DND-41 (cell line): ENCODE measurements around the gene YWHAQ.

Source experiments
- ATAC-seq: fragments of 200-7000 bp; cut with Tn5 transposase; 3 replicates; pipeline ENCODE4 v1.9.1; 2021; ENCODE audit warnings: low read depth; ENCODE audit not compliant: insufficient read depth
- DNase-seq: peaks from one replicate; pipeline ENCODE4 v3.0.0-alpha.2; 2020
- H2AFZ ChIP-seq: 2 replicates; pipeline ENCODE4 v1.6.0; 2012; ENCODE audit warnings: low read depth, low read length
- H3K27ac ChIP-seq: 2 replicates; pipeline ENCODE4 v1.5.1; 2012; ENCODE audit warnings: low read length, inconsistent platforms
- H3K27me3 ChIP-seq: fragments of 200-600 bp; sonication (generic); 2 replicates; pipeline ENCODE4 v1.6.0; 2012; ENCODE audit warnings: low read length, mild to moderate bottlenecking, inconsistent platforms; ENCODE audit not compliant: insufficient read depth, poor library complexity
- H3K36me3 ChIP-seq: 2 replicates; pipeline ENCODE4 v1.5.1; 2012; ENCODE audit warnings: low read length, inconsistent platforms; ENCODE audit not compliant: insufficient read depth
- H3K4me1 ChIP-seq: 2 replicates; pipeline ENCODE4 v1.5.1; 2012; ENCODE audit warnings: mild to moderate bottlenecking, low read length; ENCODE audit not compliant: insufficient read depth
- H3K4me2 ChIP-seq: 2 replicates; pipeline ENCODE4 v1.6.0; 2012; ENCODE audit warnings: mild to moderate bottlenecking, moderate library complexity, low read length, inconsistent platforms; ENCODE audit not compliant: insufficient read depth
- H3K4me3 ChIP-seq, 2 experiments: fragments of 200-600 bp in 1 of 2; shearing (Covaris generic) in 1 of 2; 2 replicates each; pipeline ENCODE4 v1.5.1; 2012 to 2016; ENCODE audit warnings: inconsistent platforms in 2 of 2, low read length in 2 of 2, mild to moderate bottlenecking in 2 of 2, low read depth in 1 of 2, moderate library complexity in 1 of 2
- H3K79me2 ChIP-seq: 2 replicates; pipeline ENCODE4 v1.6.0; 2012; ENCODE audit warnings: low read length, inconsistent platforms; ENCODE audit not compliant: insufficient read depth
- H3K9ac ChIP-seq: 2 replicates; pipeline ENCODE4 v1.6.0; 2012; ENCODE audit warnings: low read depth, mild to moderate bottlenecking, inconsistent platforms, low read length, moderate library complexity
- H3K9me3 ChIP-seq: 2 replicates; pipeline ENCODE4 v1.5.1; 2012; ENCODE audit warnings: low read length, moderate library complexity, mild to moderate bottlenecking, inconsistent platforms; ENCODE audit not compliant: insufficient read depth, severe bottlenecking
- H4K20me1 ChIP-seq: 2 replicates; pipeline ENCODE4 v1.6.0; 2012; ENCODE audit warnings: low read length; ENCODE audit not compliant: insufficient read depth
- EZH2 ChIP-seq: IDR thresholded peaks from 3 replicates; pipeline ENCODE4 v1.6.1; 2012; ENCODE audit warnings: borderline replicate concordance, low read depth, mild to moderate bottlenecking, moderate library complexity, low read length, inconsistent platforms; ENCODE audit not compliant: severe bottlenecking
- TF ChIP-seq, protein P1 (sequence below): IDR thresholded peaks from 2 replicates; pipeline ENCODE4 v1.5.1; 2012; ENCODE audit warnings: borderline replicate concordance, low read length, moderate library complexity, mild to moderate bottlenecking; ENCODE audit not compliant: poor library complexity, severe bottlenecking; ENCODE audit errors: extremely low read depth

YWHAQ gene

DNA sequence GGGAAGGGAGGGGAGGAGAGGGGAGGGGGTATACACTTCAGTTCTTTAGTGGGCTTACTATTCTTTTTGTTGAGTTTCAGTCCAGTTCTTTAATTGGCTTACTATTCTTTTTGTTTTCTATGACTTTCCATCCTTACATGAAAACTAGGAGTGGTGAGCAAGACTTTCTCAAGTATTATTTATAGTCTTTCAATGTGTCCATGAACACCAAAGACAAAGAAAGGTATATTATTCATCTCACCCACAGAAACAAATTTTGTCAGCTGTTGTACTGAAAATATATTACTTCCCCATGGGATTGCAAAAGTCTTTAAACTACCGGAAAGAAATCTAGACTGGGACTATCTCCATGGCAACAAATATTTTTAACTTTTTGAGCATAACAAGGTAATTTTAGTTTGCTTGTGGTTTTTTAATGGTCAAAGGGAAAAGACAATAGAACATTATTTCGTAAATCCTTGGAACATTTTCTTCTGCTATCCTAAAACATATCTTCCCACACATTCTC is 92.7 kb downstream of the YWHAQ start:
- H3K4me1 ChIP-seq = no peaks in the 10 kb centered on the region

DNA sequence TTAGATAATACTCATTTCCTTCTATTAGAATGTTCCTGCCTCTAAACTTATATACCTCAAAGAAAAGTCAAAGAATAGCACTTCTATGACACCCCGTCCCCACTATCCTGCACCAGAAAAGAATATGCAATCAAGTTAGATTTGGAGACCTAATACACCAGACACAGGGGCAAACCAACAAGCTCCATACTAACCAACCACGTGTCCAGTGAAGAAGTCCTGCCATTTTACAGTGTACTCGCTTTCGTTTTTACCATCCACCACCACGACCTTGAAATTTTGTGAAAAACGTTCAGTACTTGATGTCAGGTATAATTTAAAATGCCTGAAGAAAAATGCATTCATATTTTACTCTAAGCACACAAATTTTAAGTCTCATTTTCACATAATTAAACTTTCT is 94.3 kb downstream of the YWHAQ start:
- TF ChIP-seq EZH2 = no peak
- TF ChIP-seq, protein P1, sequence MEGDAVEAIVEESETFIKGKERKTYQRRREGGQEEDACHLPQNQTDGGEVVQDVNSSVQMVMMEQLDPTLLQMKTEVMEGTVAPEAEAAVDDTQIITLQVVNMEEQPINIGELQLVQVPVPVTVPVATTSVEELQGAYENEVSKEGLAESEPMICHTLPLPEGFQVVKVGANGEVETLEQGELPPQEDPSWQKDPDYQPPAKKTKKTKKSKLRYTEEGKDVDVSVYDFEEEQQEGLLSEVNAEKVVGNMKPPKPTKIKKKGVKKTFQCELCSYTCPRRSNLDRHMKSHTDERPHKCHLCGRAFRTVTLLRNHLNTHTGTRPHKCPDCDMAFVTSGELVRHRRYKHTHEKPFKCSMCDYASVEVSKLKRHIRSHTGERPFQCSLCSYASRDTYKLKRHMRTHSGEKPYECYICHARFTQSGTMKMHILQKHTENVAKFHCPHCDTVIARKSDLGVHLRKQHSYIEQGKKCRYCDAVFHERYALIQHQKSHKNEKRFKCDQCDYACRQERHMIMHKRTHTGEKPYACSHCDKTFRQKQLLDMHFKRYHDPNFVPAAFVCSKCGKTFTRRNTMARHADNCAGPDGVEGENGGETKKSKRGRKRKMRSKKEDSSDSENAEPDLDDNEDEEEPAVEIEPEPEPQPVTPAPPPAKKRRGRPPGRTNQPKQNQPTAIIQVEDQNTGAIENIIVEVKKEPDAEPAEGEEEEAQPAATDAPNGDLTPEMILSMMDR = no peak
- Histone ChIP-seq H3K79me2 (peaks cover 26% of the 10 kb centered on the region), H3K4me2 (no peak overlapping the region), H3K4me3 (no peak overlapping the region), H3K27me3 (no peaks in the 10 kb centered on the region), H4K20me1 (no peaks in the 10 kb centered on the region), H3K9me3 (no peaks in the 10 kb centered on the region), H3K36me3 (peaks cover 41% of the 10 kb centered on the region), H3K9ac (no peak overlapping the region), H3K4me1 (no peaks in the 10 kb centered on the region), H3K27ac (no peak overlapping the region), H2AFZ (no peak overlapping the region)
- DNase-seq (no peak), ATAC-seq (no peak)

More for the DNA sequence above, 92.7 kb downstream of the YWHAQ start:
- peaks cover 33% of the 10 kb centered on the region for H3K79me2 ChIP-seq
- H3K36me3 ChIP-seq = peaks cover 33% of the 10 kb centered on the region
- H4K20me1 ChIP-seq = no peaks in the 10 kb centered on the region; the same call in 1 of the 2 replicates
- no peak overlapping the region for H3K4me2 ChIP-seq
- H3K4me3 ChIP-seq = no peak overlapping the region
- no peak overlapping the region for H3K9ac ChIP-seq
- no peak for DNase-seq
- H3K27me3 ChIP-seq = no peaks in the 10 kb centered on the region
- no peak overlapping the region for H2AFZ ChIP-seq
- no peaks in the 10 kb centered on the region for H3K9me3 ChIP-seq
- H3K27ac ChIP-seq = no peak overlapping the region
- no peak for TF ChIP-seq EZH2
- TF ChIP-seq, protein P1 = no peak
- ATAC-seq = no peak

DNA sequence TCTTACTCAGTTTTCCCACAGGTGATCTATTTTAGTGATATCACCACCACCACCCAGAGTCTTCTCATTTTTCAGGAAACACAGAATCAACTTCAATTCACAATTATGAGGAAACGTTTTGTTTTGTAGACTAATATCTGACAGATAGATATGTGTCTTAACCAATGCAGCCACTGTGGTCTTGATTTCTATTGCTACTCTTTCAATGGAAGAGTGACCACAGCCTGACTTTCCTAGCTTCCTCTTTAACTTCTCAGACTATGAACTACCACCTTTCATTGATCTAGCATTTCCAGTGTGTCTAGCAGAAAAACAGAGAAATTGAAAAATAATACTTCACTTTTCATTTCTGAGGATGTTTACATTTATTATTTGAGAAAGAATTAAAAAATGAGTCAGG is 95.6 kb downstream of the YWHAQ start:
- DNase-seq (no peak), ATAC-seq (no peak)
- peaks cover 34% of the 10 kb centered on the region for H3K36me3 ChIP-seq
- no peaks in the 10 kb centered on the region for H3K27me3 ChIP-seq
- peaks cover 19% of the 10 kb centered on the region for H3K79me2 ChIP-seq
- no peaks in the 10 kb centered on the region for H3K9me3 ChIP-seq
- no peaks in the 10 kb centered on the region for H4K20me1 ChIP-seq
- no peak overlapping the region for H3K27ac ChIP-seq
- no peak overlapping the region for H3K9ac ChIP-seq
- no peaks in the 10 kb centered on the region for H3K4me1 ChIP-seq
- H2AFZ ChIP-seq = no peak overlapping the region
- TF ChIP-seq EZH2 = no peak
- TF ChIP-seq, protein P1 = no peak
- no peak overlapping the region for H3K4me3 ChIP-seq
- no peak overlapping the region for H3K4me2 ChIP-seq
